Smooth muscle cell (in vitro differentiated cells): ENCODE data around the gene FHL2. TPM values are rescaled to one million over a fixed set of nuclear protein-coding genes. Genes with fewer than 3 reads are reported as not detected.
A peak's percentile ranks its signal among the peaks of the same experiment; 100 is the strongest.

Experiments used
- DNase-seq: peaks from one replicate; lab custom pipeline; 2025; ENCODE audit not compliant: unreplicated experiment; lab: John Stamatoyannopoulos, UW
- H2AFZ ChIP-seq: fragments of 200-600 bp; sonication (generic); 2 replicates; pipeline ENCODE4 v1.6.0; 2016; ENCODE audit warnings: antibody characterized with exemption, low read depth, mild to moderate bottlenecking
- H3F3A ChIP-seq: fragments of 200-600 bp; sonication (generic); 2 replicates; pipeline ENCODE4 v1.6.0; 2017; ENCODE audit warnings: antibody characterized with exemption, low read depth
- H3K27ac ChIP-seq: fragments of 200-600 bp; sonication (generic); 2 replicates; pipeline ENCODE4 v1.5.1; 2016; ENCODE audit warnings: low read depth, mild to moderate bottlenecking
- H3K27me3 ChIP-seq: fragments of 200-600 bp; sonication (generic); 2 replicates; pipeline ENCODE4 v1.6.1; 2016; ENCODE audit warnings: low read depth, mild to moderate bottlenecking
- H3K36me3 ChIP-seq: fragments of 200-600 bp; sonication (generic); 2 replicates; pipeline ENCODE4 v1.5.1; 2016; ENCODE audit warnings: low read depth
- H3K4me1 ChIP-seq: fragments of 200-600 bp; sonication (generic); 2 replicates; pipeline ENCODE4 v1.5.1; 2016; ENCODE audit warnings: low read depth
- H3K4me2 ChIP-seq: fragments of 200-600 bp; sonication (generic); 2 replicates; pipeline ENCODE4 v1.6.0; 2016; ENCODE audit warnings: mild to moderate bottlenecking
- H3K4me3 ChIP-seq: fragments of 200-600 bp; sonication (generic); 2 replicates; pipeline ENCODE4 v1.5.1; 2016; ENCODE audit warnings: mild to moderate bottlenecking
- H3K79me2 ChIP-seq: fragments of 200-600 bp; sonication (generic); 2 replicates; pipeline ENCODE4 v1.6.0; 2016; ENCODE audit warnings: low read depth, mild to moderate bottlenecking
- H3K9ac ChIP-seq: fragments of 200-600 bp; sonication (generic); 2 replicates; pipeline ENCODE4 v1.6.0; 2016; ENCODE audit warnings: low read depth
- H3K9me3 ChIP-seq: fragments of 200-600 bp; sonication (generic); replicated peaks from 2 replicates; pipeline ENCODE4 v1.5.1; 2016; ENCODE audit warnings: low read depth
- H4K20me1 ChIP-seq: fragments of 200-600 bp; sonication (generic); 2 replicates; pipeline ENCODE4 v1.6.0; 2016; ENCODE audit warnings: low read depth
- WGBS: methylation state at CpG from one replicate; pipeline ENCODE4 v1.1.7; 2016; ENCODE audit warnings: low lambda C conversion rate; 5-methylcytosine and 5-hydroxymethylcytosine counted together
- polyA plus RNA-seq: library from polyadenylated mRNA; unstranded; fragments of >200 nt; fragmentation: Nextera tagmentation; extraction: Ambion mirVana; gene quantifications from 2 replicates; pipeline ENCODE4 v1.2.1, GENCODE V29; 2016
- total RNA-seq: library from RNA; depleted of rRNA; stranded (reverse); fragments of >200 nt; gene quantifications from 2 replicates; pipeline ENCODE4 v1.2.3, GENCODE V29; 2014
- TF ChIP-seq, protein P1 (sequence below): fragments of 200-600 bp; sonication (generic); IDR thresholded peaks from 2 replicates; pipeline ENCODE4 v1.5.1; 2017; ENCODE audit warnings: borderline replicate concordance, mild to moderate bottlenecking, antibody characterized with exemption; ENCODE audit not compliant: insufficient read depth, poor library complexity, severe bottlenecking

FHL2 gene
- total and polyA plus RNA-seq, 2 experiments from 2014 or later, result 64.1 to 98.0 TPM

DNA sequence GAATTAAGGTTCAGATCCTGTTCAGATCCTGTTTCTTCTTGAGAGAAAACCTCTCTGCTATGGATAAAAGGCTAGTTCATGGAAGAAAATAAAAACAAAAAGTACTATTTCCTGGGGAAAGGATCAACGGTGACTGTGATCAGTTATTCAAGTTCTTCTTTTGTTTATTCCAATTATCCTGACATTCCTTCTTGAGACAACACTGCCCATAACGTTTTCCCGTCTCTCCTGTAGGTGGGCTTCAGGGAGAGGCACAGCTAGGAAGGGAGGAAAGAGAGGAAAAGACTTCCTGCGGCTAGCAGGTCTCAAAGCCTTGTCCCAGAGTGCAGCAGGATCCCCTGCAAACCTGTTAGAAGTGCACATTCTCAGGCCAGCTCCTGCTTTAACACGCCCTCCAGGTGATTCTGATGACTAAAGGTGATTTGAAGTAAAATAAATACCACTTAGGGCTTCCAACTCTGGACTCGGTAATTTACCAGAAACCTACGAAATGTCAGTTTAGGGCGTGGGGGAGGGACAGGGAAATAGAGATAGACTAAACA, 4.5 kb upstream of the FHL2 start:
- TF ChIP-seq, protein P1, sequence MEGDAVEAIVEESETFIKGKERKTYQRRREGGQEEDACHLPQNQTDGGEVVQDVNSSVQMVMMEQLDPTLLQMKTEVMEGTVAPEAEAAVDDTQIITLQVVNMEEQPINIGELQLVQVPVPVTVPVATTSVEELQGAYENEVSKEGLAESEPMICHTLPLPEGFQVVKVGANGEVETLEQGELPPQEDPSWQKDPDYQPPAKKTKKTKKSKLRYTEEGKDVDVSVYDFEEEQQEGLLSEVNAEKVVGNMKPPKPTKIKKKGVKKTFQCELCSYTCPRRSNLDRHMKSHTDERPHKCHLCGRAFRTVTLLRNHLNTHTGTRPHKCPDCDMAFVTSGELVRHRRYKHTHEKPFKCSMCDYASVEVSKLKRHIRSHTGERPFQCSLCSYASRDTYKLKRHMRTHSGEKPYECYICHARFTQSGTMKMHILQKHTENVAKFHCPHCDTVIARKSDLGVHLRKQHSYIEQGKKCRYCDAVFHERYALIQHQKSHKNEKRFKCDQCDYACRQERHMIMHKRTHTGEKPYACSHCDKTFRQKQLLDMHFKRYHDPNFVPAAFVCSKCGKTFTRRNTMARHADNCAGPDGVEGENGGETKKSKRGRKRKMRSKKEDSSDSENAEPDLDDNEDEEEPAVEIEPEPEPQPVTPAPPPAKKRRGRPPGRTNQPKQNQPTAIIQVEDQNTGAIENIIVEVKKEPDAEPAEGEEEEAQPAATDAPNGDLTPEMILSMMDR, result no peak

GRCh38 chr2:105402809-105403208, 4.0 kb upstream of the FHL2 start:
- no peaks in the 10 kb centered on the region for H3K9me3 ChIP-seq
- no peak overlapping the region for H2AFZ ChIP-seq
- no peaks in the 10 kb centered on the region for H3K36me3 ChIP-seq
- H3K4me2 ChIP-seq, result no peak overlapping the region
- no peak overlapping the region for H3K4me3 ChIP-seq
- no peaks in the 10 kb centered on the region for H4K20me1 ChIP-seq
- H3K9ac ChIP-seq, result peak overlapping the region; percentile 69
- TF ChIP-seq, protein P1, result no peak
- WGBS, result 96% methylated on average over 2 of the region's 2 CpGs
- peaks cover 25% of the 10 kb centered on the region for H3K4me1 ChIP-seq
- DNase-seq, result no peak
- peaks cover 18% of the 10 kb centered on the region for H3F3A ChIP-seq
- H3K79me2 ChIP-seq, result peaks cover 9% of the 10 kb centered on the region
- H3K27me3 ChIP-seq, result no peaks in the 10 kb centered on the region
- peak overlapping the region; percentile 97 for H3K27ac ChIP-seq

More for the DNA sequence above, 4.5 kb upstream of the FHL2 start:
- Histone ChIP-seq H3K4me2 (peak overlapping the region; percentile 50), H2AFZ (no peak overlapping the region), H3K4me1 (peaks cover 23% of the 10 kb centered on the region), H3K36me3 (no peaks in the 10 kb centered on the region), H3F3A (peaks cover 18% of the 10 kb centered on the region), H3K4me3 (no peak overlapping the region), H3K27ac (peak overlapping the region; percentile 97), H3K27me3 (no peaks in the 10 kb centered on the region), H3K9ac (peak overlapping the region; percentile 69), H3K9me3 (no peaks in the 10 kb centered on the region), H4K20me1 (no peaks in the 10 kb centered on the region), H3K79me2 (peaks cover 4% of the 10 kb centered on the region)
- 51% methylated on average over 8 of the region's 8 CpGs for WGBS
- DNase-seq, result no peak

DNA sequence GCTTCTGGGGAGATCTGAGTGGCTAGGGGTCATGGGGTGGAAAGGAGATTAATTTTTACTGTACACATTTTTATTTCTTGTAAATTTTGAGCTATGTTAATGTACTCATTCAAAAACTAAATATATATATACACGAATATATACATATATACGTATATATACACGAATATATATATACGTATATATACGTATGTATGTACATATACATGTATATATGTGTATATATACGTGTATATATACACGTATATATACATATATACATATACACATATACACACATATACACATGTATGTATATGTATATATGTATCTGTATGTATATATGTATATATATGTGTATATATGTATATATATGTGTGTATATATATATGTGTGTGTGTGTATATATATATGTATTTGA, 3.0 kb upstream of the FHL2 start:
- Histone ChIP-seq H3K27me3 (no peaks in the 10 kb centered on the region), H3K4me2 (no peak overlapping the region), H3K4me3 (no peak overlapping the region), H2AFZ (no peak overlapping the region), H3K4me1 (peaks cover 34% of the 10 kb centered on the region), H3F3A (peaks cover 18% of the 10 kb centered on the region), H3K79me2 (peaks cover 19% of the 10 kb centered on the region), H3K9me3 (no peaks in the 10 kb centered on the region), H3K27ac (no peak overlapping the region), H3K9ac (no peak overlapping the region), H4K20me1 (no peaks in the 10 kb centered on the region), H3K36me3 (no peaks in the 10 kb centered on the region)
- 99% methylated on average over 7 of the region's 7 CpGs for WGBS
- DNase-seq, result no peak
- TF ChIP-seq, protein P1, result no peak

DNA sequence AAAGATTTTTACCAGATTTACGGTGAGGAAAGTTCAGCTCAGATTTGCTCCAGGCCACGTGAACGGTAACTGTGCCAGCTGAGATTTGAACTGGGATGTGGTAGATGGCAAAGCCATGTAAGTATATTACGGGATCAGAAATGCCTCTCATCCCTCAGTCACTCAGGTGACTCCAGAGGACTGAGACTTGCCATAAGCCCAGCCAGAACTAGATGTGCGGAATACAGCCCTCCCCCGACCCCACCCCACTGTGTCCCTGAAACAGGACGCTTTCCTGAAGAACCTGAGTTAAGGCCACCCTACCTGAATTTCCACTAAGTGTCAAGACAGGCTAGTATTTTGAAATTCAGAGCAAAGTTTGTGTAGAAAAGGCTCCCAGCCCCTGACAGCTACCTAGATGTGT, 1.3 kb upstream of the FHL2 start:
- no peak overlapping the region for H3K27ac ChIP-seq
- H3K4me3 ChIP-seq, result no peak overlapping the region
- no peak overlapping the region for H3K9ac ChIP-seq
- H3K79me2 ChIP-seq, result peaks cover 33% of the 10 kb centered on the region
- TF ChIP-seq, protein P1, result no peak
- peaks cover 34% of the 10 kb centered on the region for H3K4me1 ChIP-seq
- no peak overlapping the region for H3K4me2 ChIP-seq
- no peaks in the 10 kb centered on the region for H3K9me3 ChIP-seq
- no peak overlapping the region for H2AFZ ChIP-seq
- peaks cover 15% of the 10 kb centered on the region for H4K20me1 ChIP-seq
- H3K27me3 ChIP-seq, result no peaks in the 10 kb centered on the region
- peaks cover 14% of the 10 kb centered on the region for H3F3A ChIP-seq
- DNase-seq, result no peak
- WGBS, result 91% methylated on average over 7 of the region's 7 CpGs
- H3K36me3 ChIP-seq, result no peaks in the 10 kb centered on the region
